H54 (cell line): ENCODE measurements around the gene RHBG.

Source experiments
- DNase-seq: peaks from one replicate; pipeline ENCODE4 v3.0.0; 2011; ENCODE audit warnings: low spot score, mixed read lengths; ENCODE audit not compliant: insufficient read length
- FAIRE-seq: peaks from 3 replicates; lab custom pipeline; 2011; peaks lifted over from hg19 to GRCh38; lab: Jason Lieb, UNC
- POLR2A ChIP-seq: IDR thresholded peaks from 2 replicates; pipeline ENCODE4 v1.6.1; 2011; ENCODE audit warnings: low read depth, mild to moderate bottlenecking, low read length

RHBG gene

DNA sequence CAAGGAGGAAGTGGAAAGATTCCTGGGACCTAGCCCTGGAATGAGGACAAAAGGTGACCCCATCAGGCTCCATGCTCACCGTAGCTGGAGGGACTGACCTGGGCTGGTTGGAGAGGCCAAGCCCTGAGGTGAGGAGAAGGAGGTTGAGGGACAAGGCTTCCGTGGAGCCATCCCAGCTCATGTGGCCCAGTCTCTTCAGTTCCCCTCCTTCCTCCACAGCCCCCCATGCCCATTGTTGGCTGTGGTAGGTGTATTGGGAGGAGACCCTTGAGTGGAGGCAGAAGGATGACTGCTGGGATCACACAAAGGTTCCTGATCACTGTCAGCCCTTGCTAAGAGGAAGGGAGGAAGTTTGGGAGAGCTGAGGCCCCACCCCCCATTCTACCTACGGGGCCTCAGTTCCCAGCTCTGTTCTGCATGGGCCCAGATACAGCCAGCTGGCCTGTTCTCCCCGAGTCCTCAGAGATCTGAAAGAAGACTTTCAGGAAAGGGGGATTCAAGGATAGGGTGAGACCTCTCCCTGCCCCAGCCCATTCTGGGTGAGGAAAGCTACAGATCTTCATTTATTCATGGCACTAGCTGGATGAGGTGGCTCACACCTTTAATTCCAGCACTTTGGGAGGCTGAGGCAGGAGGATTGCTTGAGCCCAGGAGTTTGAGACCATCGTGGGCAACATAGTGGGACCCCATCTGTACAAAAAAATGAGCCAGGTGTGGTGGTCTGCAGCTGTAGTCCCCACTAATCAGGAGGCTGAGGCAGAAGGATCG lies 17.3 kb downstream of the RHBG start:
- TF ChIP-seq POLR2A = no peak
- DNase-seq (no peak), FAIRE-seq (no peak)

DNA sequence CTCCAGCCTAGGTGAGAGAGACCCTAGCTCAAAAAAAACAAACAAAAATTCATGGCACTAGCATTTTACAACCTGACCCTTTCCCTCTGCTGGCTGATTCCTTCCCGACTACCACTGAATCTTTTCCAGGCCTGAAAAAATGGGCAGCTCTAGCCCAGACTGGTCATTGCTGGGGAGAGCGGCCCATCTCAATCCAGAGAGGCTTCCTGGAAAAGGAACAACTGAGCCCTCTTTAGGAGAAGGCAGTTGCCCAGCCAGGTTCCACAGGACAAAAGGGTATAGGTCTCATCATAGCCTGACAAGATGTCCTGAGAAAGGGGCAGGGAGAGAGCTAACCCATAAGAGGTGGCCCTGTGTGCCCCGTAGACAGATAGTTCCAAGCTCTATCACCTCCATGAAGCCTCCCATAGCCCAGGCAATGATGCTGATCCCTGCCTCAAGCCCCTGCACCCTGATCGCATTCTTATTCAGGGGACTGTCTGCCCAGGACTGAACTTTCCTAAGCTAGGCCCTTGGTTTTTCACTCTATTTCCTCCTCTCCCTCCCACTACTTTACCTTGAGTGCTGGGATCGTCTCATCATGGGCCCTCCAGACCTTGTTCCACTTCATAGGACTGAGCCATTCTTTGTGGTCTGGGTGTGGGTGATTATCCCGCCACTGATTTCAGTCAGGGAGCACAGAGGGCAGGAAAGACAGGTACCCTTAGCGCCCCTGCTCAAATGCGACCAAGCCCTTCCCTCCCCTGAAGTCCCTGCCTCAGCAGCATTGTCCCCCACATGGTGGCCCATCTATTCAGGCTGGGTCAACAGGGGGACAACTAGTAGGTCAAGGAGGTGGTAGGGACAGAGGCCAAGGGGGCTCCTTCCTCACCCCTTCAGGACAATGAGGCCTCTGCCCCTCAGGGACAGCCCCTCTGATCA lies 18.2 kb downstream of the RHBG start:
- no peak for FAIRE-seq
- TF ChIP-seq POLR2A = no peak
- DNase-seq = no peak

DNA sequence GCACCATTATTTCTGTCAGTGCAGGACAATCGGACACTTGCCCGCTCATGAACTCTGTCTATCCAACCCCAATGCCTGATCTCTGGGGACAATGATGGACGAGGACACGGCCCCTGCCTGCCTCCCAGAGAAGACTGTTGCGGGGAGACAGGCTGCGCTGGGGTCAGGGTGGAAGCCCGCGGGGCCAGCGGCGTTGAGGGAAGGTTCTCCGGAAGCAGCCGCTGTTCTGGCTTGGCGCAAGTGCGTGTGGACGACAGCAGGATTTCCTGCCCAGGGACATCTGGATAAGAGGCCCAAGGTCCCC lies 18.8 kb downstream of the RHBG start:
- FAIRE-seq = no peak
- TF ChIP-seq POLR2A = no peak
- DNase-seq = no peak

DNA sequence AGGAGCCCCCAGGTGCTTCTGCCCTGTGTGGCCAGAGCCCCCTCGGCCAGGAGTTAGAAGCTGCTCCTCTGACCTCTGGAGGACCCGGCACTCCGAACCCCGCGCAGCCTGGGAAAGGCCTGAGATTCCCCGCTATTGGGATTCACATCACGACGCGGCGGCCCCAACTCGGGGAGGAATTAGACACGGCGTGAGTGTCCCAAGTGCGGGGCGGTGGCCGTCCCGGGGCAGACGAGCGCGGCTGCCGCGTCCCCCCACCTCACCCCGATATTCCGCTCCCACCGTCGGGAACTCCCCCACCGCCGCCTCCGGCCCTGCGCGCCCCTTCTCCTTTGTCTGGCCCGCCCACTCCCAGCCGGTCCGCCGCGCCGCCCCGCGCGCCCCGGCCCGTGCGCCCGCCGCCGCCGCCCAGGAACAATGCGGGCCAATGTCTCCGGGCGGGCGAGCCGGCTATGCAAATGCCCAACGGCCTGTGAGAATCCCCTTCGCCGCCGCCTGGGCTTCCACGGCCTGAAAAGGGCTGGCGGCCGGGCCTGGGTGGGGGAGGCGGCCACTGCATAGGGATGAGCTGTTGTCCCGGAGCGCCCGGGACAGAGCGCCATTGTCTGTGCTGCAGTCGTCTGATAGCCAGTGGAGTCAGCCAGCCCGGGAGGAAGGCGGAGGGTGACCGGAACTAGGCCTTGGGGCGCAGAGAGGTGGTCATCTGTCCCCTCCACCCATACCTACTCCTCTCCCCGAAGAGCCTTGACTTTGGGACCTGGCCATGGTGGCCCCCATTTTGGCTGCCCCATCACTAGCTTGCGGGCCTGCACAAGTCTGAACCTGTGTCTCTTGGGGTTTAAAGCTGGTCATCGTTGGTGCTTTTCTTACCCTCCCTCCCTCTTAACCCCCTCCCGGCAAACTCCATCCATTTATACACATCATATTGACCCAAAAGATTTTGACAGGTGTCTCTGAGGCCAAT lies 19.4 kb downstream of the RHBG start:
- DNase-seq = no peak
- FAIRE-seq = no peak
- TF ChIP-seq POLR2A = no peak

DNA sequence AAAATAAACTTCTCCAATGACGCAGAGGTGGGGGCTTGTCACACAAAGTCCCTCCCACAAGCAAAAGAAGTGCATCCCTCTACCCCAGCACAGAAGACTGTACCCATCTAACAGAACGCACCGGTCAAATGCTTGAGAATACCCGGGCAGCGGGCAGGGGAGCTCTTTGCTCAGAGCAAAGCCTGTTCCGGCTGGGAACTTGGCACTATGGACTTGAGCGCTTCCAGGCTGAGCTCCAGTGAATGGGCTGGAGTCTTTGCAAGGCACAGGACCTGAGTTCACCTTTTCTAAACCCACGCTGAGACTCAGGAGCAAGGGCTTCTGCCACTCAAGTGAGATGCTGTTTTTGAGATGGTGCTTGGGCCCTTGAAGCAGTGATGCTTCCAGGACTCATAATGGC lies 20.3 kb downstream of the RHBG start:
- DNase-seq (no peak), FAIRE-seq (no peak)
- TF ChIP-seq POLR2A = no peak

DNA sequence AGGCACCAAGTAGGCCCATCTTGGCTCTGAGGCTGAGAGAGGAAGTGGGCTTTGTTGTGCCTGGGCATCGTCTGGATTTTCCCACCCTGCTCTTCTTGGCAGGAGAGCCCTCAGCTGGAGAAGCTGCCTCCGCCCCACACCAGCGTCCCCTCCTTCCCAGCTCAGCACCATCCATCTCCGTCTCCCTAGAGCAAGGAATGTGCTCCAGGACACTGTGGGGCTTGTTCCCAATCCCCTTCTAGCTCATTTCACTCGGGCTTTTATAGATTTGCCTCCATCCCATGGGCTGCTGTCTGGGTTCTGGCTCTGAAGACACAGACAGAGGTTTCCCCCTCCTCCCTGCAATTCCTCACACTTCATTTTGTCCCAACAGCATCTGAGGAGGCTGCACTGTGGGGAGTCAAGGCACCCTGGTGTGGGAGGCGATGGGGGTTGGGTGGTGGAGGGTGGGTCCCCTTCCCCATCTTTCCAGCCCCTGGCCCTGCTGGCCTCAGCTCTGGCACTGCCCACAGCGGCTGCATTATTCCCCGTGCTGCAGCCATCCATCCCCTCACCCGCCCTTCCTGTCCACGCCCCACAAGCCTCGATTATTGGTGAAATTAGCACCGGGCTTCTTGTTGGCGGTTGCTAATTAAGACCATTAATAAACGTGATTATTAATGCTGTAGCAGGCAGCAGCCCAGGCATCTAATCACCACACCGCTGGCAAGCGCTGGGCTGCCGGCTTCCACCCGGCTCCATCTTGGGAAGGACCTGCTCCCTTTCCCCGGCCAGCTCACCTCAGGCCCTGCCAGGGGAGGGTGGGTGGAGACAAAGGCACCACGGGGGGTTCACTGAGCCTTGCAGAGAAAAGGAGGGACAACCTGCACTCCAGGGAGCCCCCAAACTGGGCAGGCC lies 21.7 kb downstream of the RHBG start:
- DNase-seq (no peak), FAIRE-seq (no peak)
- no peak for TF ChIP-seq POLR2A

DNA sequence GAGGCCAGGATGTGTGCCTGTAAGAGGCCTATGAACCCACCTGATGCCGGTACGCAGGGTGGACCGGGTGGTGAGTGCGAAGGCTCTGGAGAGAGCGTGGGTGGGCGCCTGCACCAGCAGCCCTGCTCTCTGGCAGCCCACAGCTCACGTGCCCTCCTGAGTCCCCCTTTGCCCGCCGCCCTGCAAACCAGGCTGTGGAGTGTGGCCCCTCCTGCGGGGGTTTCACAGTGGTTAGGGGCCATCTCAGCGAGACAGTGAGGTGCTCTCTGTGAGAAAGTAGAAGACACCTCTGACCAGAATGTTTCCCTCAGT lies 22.3 kb downstream of the RHBG start:
- DNase-seq (no peak), FAIRE-seq (no peak)
- no peak for TF ChIP-seq POLR2A

DNA sequence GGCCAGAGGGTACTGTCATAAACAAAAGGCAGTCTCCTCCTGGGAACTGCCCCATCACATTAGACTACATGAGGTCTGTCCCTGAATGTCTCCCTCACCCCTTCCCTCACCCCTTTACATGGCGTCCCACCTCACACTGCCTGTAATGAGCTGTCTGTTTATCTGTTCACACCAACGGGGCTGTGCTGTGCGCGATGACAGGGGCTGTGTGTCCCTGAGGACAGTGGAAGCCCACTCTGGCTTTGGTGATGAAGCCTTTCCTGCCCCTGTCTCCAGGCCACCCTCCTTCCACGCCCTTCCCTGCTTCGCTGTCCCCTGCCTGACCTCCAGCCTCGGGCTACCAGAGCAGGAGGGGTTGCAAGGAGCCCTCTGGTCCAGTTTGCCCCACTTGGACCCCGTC lies 22.7 kb downstream of the RHBG start:
- no peak for TF ChIP-seq POLR2A
- no peak for FAIRE-seq
- no peak for DNase-seq

DNA sequence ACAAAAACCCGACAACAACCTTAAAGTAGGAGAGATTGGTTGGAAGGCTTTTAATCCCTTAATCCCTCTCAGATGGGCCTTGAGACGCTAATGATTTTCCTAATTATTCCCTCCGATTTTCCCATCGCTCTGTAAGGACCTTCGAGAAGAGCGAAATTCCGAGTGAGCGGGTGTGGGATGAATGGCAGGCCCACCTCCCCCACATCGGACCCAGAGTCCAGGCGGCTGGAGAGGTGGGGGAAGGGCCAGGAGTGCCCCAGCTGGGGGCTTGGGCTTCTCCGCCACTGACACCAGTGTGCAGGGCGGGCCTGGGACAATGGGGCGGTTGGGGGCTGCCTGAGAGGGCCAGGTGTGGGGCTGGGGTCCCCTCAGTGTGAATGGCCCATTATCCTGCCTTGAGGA lies 23.4 kb downstream of the RHBG start:
- TF ChIP-seq POLR2A = no peak
- DNase-seq (no peak), FAIRE-seq (no peak)

DNA sequence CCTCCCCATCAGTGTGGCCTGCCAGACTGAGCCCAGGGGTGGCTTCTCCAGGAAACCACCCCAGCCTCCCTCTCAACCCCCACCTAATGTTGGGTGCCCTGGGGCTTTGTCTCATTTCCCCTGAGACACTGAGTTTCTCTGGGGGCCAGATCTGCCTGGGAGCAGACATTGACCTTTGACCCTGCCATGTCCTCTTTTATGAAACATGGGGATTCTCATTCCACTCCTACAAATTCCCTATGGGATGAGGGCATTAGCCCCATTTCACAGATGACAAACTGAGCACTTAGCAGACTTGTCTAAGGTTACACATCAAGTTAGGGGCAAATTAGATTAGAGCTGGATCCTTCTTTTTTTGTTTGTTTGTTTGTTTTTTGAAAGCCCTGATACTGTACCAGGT lies 24.1 kb downstream of the RHBG start:
- no peak for TF ChIP-seq POLR2A
- FAIRE-seq (no peak), DNase-seq (no peak)

DNA sequence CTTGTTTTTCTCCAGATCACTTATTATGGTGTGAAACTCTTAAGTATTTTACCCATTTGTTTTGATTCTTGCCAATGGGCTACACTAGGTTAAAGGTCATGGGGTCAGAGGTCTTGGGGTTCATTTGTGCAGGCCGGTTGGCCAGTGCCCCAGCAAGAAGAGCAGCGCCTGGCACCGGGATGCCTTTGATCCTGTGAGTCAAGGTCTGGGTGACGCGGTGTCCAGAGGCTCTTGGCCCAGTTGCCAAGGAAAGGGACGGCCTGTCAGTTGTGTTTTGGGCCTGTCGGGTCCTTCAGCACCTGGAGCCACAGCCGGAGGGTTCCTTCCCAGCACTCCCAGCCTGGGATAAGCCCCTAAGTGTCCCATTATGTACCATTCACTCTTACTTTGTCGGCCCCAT lies 25.1 kb downstream of the RHBG start:
- FAIRE-seq (no peak), DNase-seq (no peak)
- TF ChIP-seq POLR2A = no peak

DNA sequence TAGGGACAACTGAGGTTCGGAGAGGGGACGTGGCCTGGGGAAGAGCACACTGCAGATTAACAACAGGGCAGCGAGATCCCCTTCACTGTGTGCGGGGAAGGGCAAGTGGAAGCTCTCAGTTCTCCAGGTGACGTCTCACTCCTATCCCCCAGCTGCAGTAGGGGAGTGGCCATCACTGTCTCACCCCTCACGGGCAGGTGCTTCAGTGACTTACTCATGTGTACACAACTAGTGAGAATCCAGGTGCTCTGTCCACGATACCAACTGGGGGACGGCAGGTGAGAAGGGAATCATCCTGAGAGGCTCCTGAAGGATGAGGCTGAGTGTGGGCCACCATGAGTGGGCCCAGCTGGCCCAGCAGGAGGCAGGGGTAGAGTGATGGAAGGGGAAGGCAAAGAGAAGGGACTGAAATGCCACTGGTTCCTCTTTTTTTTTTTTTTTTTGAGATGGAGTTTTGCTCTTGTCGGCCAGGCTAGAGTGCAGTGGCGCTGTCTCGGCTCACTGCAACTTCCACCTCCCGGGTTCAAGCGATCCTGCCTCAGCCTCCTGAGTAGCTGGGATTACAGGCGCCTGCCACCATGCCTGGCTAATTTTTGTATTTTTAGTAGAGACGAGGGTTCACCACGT lies 25.9 kb downstream of the RHBG start:
- FAIRE-seq = no peak
- TF ChIP-seq POLR2A = no peak
- no peak for DNase-seq
